ENCODE data around the gene PRKCZ.

DNA sequence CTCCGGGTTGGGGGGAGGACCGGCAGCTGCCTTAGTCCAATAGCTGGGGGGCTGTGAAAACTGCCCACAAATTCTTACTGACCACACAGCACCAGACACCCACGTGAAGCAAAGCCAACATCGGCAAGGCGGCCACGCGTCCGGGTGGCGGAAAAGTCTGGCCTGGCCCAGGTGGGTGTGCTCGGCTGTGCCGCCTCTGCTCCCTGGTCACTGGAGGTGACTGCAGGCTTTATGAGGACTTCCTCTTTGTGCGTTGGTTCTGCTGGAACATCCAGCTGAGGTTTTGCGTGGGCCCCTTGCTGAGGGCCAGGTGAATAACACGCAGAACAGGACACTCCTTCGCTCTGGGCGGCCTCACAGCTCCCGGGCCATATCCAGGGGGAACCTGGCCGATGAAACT is 108.9 kb downstream of the PRKCZ start:
- TF ChIP-seq CTCF (IDR thresholded peaks at IDR 0.05) (no peak), ZFX (IDR thresholded peaks at IDR 0.05; ENCODE audit: borderline replicate concordance) (no peak)
